ENCODE results near the gene ASH1L. TPM values are rescaled to one million over a fixed set of nuclear protein-coding genes. Genes with fewer than 3 reads are reported as not detected.
A peak's percentile ranks its signal among the peaks of the same experiment; 100 is the strongest.
"Not testable (repeated sequence)": the region's sequence is repeated elsewhere in the genome, so short reads cannot be mapped to it uniquely, and the experiment has no call there.

ASH1L gene
- total RNA-seq, 1 experiment from 2014 or later = 71.8 TPM

DNA sequence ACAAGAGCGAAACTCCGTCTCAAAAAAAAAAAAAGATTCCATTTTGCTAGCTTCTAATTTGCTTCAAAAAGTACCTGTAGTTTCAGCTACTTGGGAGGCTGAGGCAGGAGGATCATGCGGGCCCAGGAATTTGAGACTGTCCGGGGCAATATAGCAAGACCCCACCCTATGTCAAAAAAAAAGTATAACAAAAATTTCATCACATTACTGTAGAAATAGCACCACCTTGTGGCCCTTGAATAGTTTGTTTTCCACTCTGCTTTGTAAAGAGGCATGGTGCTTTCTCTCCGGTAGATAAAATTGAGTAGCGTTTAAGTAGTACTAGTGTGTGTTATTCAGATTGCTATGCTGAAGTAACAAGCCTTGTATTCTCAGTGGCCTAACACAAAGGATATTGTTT, 29.2 kb upstream of the ASH1L start:
- Mint-ChIP-seq H3K27ac (ENCODE audit: unreplicated experiment) (no peak overlapping the region), H3K4me1 (ENCODE audit: low read depth, unreplicated experiment) (no peaks in the 10 kb centered on the region), H3K9me3 (ENCODE audit: low read depth, unreplicated experiment) (no peaks in the 10 kb centered on the region), H3K4me3 (ENCODE audit: low read depth, unreplicated experiment) (no peak overlapping the region), H3K27me3 (ENCODE audit: unreplicated experiment) (no peaks in the 10 kb centered on the region), H3K36me3 (ENCODE audit: insufficient read depth, unreplicated experiment) (no peaks in the 10 kb centered on the region)
- TF ChIP-seq, protein P1, sequence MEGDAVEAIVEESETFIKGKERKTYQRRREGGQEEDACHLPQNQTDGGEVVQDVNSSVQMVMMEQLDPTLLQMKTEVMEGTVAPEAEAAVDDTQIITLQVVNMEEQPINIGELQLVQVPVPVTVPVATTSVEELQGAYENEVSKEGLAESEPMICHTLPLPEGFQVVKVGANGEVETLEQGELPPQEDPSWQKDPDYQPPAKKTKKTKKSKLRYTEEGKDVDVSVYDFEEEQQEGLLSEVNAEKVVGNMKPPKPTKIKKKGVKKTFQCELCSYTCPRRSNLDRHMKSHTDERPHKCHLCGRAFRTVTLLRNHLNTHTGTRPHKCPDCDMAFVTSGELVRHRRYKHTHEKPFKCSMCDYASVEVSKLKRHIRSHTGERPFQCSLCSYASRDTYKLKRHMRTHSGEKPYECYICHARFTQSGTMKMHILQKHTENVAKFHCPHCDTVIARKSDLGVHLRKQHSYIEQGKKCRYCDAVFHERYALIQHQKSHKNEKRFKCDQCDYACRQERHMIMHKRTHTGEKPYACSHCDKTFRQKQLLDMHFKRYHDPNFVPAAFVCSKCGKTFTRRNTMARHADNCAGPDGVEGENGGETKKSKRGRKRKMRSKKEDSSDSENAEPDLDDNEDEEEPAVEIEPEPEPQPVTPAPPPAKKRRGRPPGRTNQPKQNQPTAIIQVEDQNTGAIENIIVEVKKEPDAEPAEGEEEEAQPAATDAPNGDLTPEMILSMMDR (IDR thresholded peaks at IDR 0.05; ENCODE audit: unreplicated experiment) = peak; percentile 62
- intact Hi-C loops (cut with micrococcal nuclease; ENCODE audit: unreplicated experiment) = no loop called here
- DNase-seq = peak; percentile 48
- BruUV-seq (replicated peaks) = no TSS peak
- CTCF ChIA-PET = interaction anchor here (1.4 kb wide), 1 partner anchor 57 kb away, joined by 4 read pairs; no protein-coding TSS in a partner anchor

DNA sequence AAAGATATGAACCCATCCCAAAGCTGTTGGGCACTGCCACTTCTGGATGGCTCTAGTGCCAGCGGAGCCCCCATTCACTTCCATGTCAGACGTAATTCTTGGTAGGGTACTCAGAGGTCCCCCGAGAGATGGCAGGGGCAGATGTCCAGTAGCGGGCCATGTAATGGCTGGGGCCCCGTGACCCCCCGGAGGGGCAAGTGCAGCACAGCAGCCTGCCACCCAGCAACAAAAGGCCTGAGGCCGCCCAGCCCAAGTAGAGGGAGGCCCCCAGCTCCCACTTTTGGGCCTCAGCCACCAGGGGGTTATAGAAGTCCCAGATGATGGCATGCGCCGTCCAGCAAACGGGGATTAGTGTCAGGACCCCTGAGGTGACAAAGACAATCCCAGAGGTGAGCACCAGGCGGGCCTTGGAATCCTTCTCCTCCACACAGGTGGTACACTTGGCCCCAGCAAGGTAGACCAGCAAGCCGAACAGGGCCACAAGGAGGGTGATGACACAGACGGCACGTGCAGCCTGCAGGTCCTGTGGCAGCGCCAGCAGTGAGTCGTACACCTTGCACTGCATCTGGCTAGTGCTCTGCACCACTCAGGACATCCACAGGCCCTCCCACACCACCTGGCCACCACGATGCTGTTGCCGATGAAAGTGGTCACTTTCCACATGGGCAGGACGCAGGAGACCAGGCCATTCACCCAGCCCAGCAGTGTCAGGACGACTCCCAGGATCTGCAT, 28.1 kb upstream of the ASH1L start:
- DNase-seq; H3K27me3 Mint-ChIP-seq (ENCODE audit: unreplicated experiment); H3K27ac Mint-ChIP-seq (ENCODE audit: unreplicated experiment); H3K9me3 Mint-ChIP-seq (ENCODE audit: low read depth, unreplicated experiment); intact Hi-C loops (cut with micrococcal nuclease; ENCODE audit: unreplicated experiment); H3K4me3 Mint-ChIP-seq (ENCODE audit: low read depth, unreplicated experiment); H3K4me1 Mint-ChIP-seq (ENCODE audit: low read depth, unreplicated experiment); H3K36me3 Mint-ChIP-seq (ENCODE audit: insufficient read depth, unreplicated experiment); BruUV-seq (replicated peaks): not testable (repeated sequence)
- CTCF ChIA-PET = interaction anchor here (0.7 kb wide), 1 partner anchor 229 kb away, joined by 3 read pairs; no protein-coding TSS in a partner anchor

DNA sequence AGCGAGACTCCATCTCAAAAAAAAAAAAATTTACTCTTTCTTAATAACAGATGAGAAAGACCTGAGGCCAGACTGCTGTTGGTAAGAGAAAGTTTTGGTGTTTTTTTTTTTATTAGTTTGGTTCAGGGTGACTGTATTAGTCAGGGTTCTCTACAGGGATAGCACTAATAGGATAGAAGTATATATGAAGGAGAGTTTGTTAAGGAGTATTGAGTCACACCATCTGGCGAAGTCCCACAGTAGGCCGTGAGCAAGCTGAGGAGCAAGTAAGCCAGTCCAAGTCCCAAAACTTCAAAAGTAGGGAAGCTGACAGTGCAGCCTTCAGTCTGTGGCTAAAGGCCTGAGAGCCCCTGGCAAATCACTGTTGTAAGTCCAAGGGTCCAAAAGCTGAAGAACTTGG, 26.7 kb upstream of the ASH1L start:
- intact Hi-C loops (cut with micrococcal nuclease; ENCODE audit: unreplicated experiment); H3K27me3 Mint-ChIP-seq (ENCODE audit: unreplicated experiment); H3K4me3 Mint-ChIP-seq (ENCODE audit: low read depth, unreplicated experiment); H3K9me3 Mint-ChIP-seq (ENCODE audit: low read depth, unreplicated experiment); DNase-seq; H3K36me3 Mint-ChIP-seq (ENCODE audit: insufficient read depth, unreplicated experiment); H3K4me1 Mint-ChIP-seq (ENCODE audit: low read depth, unreplicated experiment); CTCF ChIA-PET; BruUV-seq (replicated peaks); H3K27ac Mint-ChIP-seq (ENCODE audit: unreplicated experiment): not testable (repeated sequence)

DNA sequence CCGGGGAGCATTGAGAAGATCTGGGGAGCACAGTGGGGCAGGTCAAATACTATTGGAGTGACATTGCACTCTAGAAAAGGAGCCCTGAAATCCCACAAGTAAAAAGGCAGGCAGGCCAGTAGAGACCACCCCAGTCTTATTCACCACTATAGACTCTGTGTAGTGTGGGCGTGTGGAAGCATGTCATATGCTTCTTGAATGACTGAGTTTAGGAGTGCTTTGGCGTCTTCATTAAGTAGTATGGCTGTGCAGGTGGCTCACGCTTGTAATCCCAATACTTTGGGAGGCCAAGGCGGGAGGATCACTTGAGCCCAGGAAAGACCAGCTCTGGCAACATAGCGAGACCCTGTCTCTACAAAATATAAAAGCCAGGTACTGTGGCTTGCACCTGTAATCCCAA, 21.2 kb upstream of the ASH1L start:
- H3K36me3 Mint-ChIP-seq (ENCODE audit: insufficient read depth, unreplicated experiment); H3K4me3 Mint-ChIP-seq (ENCODE audit: low read depth, unreplicated experiment); BruUV-seq (replicated peaks); H3K27me3 Mint-ChIP-seq (ENCODE audit: unreplicated experiment); H3K9me3 Mint-ChIP-seq (ENCODE audit: low read depth, unreplicated experiment); H3K4me1 Mint-ChIP-seq (ENCODE audit: low read depth, unreplicated experiment); CTCF ChIA-PET; H3K27ac Mint-ChIP-seq (ENCODE audit: unreplicated experiment); DNase-seq; intact Hi-C loops (cut with micrococcal nuclease; ENCODE audit: unreplicated experiment): not testable (repeated sequence)

DNA sequence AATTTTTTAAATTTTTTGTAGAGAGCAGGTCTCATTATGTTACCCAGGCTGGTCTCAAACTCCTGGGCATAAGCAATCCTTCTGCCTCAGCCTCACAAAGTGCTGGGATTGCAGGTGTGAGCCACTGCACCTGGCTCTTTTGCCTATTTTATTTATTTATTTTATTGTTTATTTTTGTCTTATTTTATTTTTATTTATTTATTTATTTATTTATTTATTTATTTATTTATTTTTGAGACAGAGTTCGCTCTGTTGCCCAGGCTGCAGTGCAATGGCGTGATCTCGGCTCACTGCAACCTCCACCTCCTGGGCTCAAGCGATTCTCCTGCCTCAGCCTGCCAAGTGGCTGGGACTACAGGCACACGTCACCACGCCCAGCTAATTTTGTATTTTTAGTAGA, 13.0 kb upstream of the ASH1L start:
- BruUV-seq (replicated peaks); intact Hi-C loops (cut with micrococcal nuclease; ENCODE audit: unreplicated experiment); H3K27ac Mint-ChIP-seq (ENCODE audit: unreplicated experiment); H3K4me1 Mint-ChIP-seq (ENCODE audit: low read depth, unreplicated experiment); DNase-seq; H3K9me3 Mint-ChIP-seq (ENCODE audit: low read depth, unreplicated experiment); H3K4me3 Mint-ChIP-seq (ENCODE audit: low read depth, unreplicated experiment); H3K36me3 Mint-ChIP-seq (ENCODE audit: insufficient read depth, unreplicated experiment); H3K27me3 Mint-ChIP-seq (ENCODE audit: unreplicated experiment); CTCF ChIA-PET: not testable (repeated sequence)

DNA sequence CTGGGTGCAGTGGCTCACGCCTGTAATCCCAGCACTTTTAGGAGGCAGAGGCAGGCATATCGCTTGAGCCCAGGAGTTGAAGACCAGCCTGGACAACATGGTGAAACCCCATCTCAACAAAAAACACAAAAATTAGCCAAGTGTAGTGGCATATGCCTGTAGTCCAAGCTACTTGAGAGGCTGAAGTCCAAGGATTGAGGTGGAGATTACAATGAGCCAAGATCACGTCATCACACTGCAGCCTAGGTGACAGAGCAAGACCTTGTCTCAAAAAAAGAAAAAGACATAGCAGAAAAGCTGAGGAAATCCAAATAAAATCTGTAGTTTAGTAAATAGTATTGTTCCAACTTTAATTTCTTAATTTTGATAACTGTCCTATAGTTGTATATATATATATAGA, 11.5 kb upstream of the ASH1L start:
- no peak for DNase-seq
- BruUV-seq (replicated peaks) = no TSS peak
- TF ChIP-seq, protein P1 (IDR thresholded peaks at IDR 0.05; ENCODE audit: unreplicated experiment) = no peak
- no peak overlapping the region for H3K27ac Mint-ChIP-seq (ENCODE audit: unreplicated experiment)
- H3K36me3 Mint-ChIP-seq (ENCODE audit: insufficient read depth, unreplicated experiment) = peaks cover 4% of the 10 kb centered on the region
- H3K4me1 Mint-ChIP-seq (ENCODE audit: low read depth, unreplicated experiment) = no peaks in the 10 kb centered on the region
- CTCF ChIA-PET = interaction anchor here (0.6 kb wide), 1 partner anchor 1452 kb away, joined by 3 read pairs; no protein-coding TSS in a partner anchor
- H3K9me3 Mint-ChIP-seq (ENCODE audit: low read depth, unreplicated experiment) = no peaks in the 10 kb centered on the region
- intact Hi-C loops (cut with micrococcal nuclease; ENCODE audit: unreplicated experiment) = no loop called here
- no peak overlapping the region for H3K4me3 Mint-ChIP-seq (ENCODE audit: low read depth, unreplicated experiment)
- no peaks in the 10 kb centered on the region for H3K27me3 Mint-ChIP-seq (ENCODE audit: unreplicated experiment)
